ENCODE data around the gene KDM1B. TPM values are rescaled to one million over a fixed set of nuclear protein-coding genes. Genes with fewer than 3 reads are reported as not detected.

The KDM1B gene
- total RNA-seq, 1 experiment from 2014 or later: 15.8 TPM

- no TSS peak for BruUV-seq (replicated peaks)
- no peaks in the 10 kb centered on the region for H3K36me3 ChIP-seq (ENCODE audit: insufficient read depth, low read length, poor library complexity, severe bottlenecking)
- H3K4me1 ChIP-seq (ENCODE audit: insufficient read depth, low read length, poor library complexity, severe bottlenecking): peaks cover 11% of the 10 kb centered on the region
- no peak overlapping the region for H3K27ac ChIP-seq (ENCODE audit: low read depth, low read length, poor library complexity, severe bottlenecking)
- no peaks in the 10 kb centered on the region for H3K27me3 ChIP-seq (replicated peaks; ENCODE audit: insufficient read depth, low read depth, low read length, poor library complexity)
- ChIA-PET POLR2A (ENCODE audit: low non-redundant PET) (no interaction called here), CTCF (no interaction called here)
- intact Hi-C loops (cut with micrococcal nuclease; ENCODE audit: unreplicated experiment): no loop called here
- no peaks in the 10 kb centered on the region for H3K9me3 ChIP-seq (ENCODE audit: low read depth, low read length, poor library complexity, severe bottlenecking)
- no peak for TF ChIP-seq EZH2 (IDR thresholded peaks at IDR 0.05; ENCODE audit: borderline replicate concordance, low read depth, low read length, poor library complexity, severe bottlenecking)
- no peak for TF ChIP-seq CTCF (conservative IDR thresholded peaks at IDR 0.05; ENCODE audit: low read depth, low read length)
- H3K4me3 ChIP-seq (ENCODE audit: low read depth, low read length, poor library complexity, severe bottlenecking): no peak overlapping the region
- no peak for DNase-seq (ENCODE audit: low spot score)
Measured at GRCh38 chr6:18119236-18119635, 36.0 kb upstream of the KDM1B start.

- H3K4me1 ChIP-seq (ENCODE audit: insufficient read depth, low read length, poor library complexity, severe bottlenecking): peaks cover 11% of the 10 kb centered on the region
- DNase-seq (ENCODE audit: low spot score): peak; percentile 7
- CTCF ChIA-PET: interaction anchor here (0.5 to 1.8 kb wide), 2 partner anchors 262 to 305 kb away, joined by 4 to 7 read pairs; no protein-coding TSS in a partner anchor
- no peak overlapping the region for H3K27ac ChIP-seq (ENCODE audit: low read depth, low read length, poor library complexity, severe bottlenecking)
- H3K36me3 ChIP-seq (ENCODE audit: insufficient read depth, low read length, poor library complexity, severe bottlenecking): no peaks in the 10 kb centered on the region
- no peaks in the 10 kb centered on the region for H3K27me3 ChIP-seq (replicated peaks; ENCODE audit: insufficient read depth, low read depth, low read length, poor library complexity)
- TF ChIP-seq EZH2 (IDR thresholded peaks at IDR 0.05; ENCODE audit: borderline replicate concordance, low read depth, low read length, poor library complexity, severe bottlenecking) (no peak), CTCF (conservative IDR thresholded peaks at IDR 0.05; ENCODE audit: low read depth, low read length) (no peak)
- peak overlapping the region; percentile 51 for H3K4me3 ChIP-seq (ENCODE audit: low read depth, low read length, poor library complexity, severe bottlenecking)
- no TSS peak for BruUV-seq (replicated peaks)
- intact Hi-C loops (cut with micrococcal nuclease; ENCODE audit: unreplicated experiment): loop anchor here (2.0 to 10.0 kb wide), 3 partner anchors 133 to 537 kb away; no protein-coding TSS in a partner anchor
- POLR2A ChIA-PET (ENCODE audit: low non-redundant PET): no interaction called here
- H3K9me3 ChIP-seq (ENCODE audit: low read depth, low read length, poor library complexity, severe bottlenecking): no peaks in the 10 kb centered on the region
Measured at GRCh38 chr6:18121580-18122127, 33.6 kb upstream of the KDM1B start.

- BruUV-seq (replicated peaks): no TSS peak
- POLR2A ChIA-PET (ENCODE audit: low non-redundant PET): no interaction called here
- H3K4me1 ChIP-seq (ENCODE audit: insufficient read depth, low read length, poor library complexity, severe bottlenecking): peaks cover 11% of the 10 kb centered on the region
- DNase-seq (ENCODE audit: low spot score): peak; percentile 94
- peak within 1 kb of the TSS; percentile 51 for H3K4me3 ChIP-seq (ENCODE audit: low read depth, low read length, poor library complexity, severe bottlenecking)
- TF ChIP-seq EZH2 (IDR thresholded peaks at IDR 0.05; ENCODE audit: borderline replicate concordance, low read depth, low read length, poor library complexity, severe bottlenecking) (no peak), CTCF (conservative IDR thresholded peaks at IDR 0.05; ENCODE audit: low read depth, low read length) (peak; percentile 96)
- H3K27me3 ChIP-seq (replicated peaks; ENCODE audit: insufficient read depth, low read depth, low read length, poor library complexity): no peaks in the 10 kb centered on the region
- H3K27ac ChIP-seq (ENCODE audit: low read depth, low read length, poor library complexity, severe bottlenecking): peak within 1 kb of the TSS; percentile 64
- no peaks in the 10 kb centered on the region for H3K9me3 ChIP-seq (ENCODE audit: low read depth, low read length, poor library complexity, severe bottlenecking)
- CTCF ChIA-PET: interaction anchor here (0.5 to 1.8 kb wide), 4 partner anchors 11 to 306 kb away, joined by 3 to 9 read pairs (median 6); no protein-coding TSS in a partner anchor
- H3K36me3 ChIP-seq (ENCODE audit: insufficient read depth, low read length, poor library complexity, severe bottlenecking): no peaks in the 10 kb centered on the region
- intact Hi-C loops (cut with micrococcal nuclease; ENCODE audit: unreplicated experiment): loop anchor here (2.0 to 10.0 kb wide), 3 partner anchors 134 to 538 kb away; no protein-coding TSS in a partner anchor
Measured at GRCh38 chr6:18122128-18123093, 32.8 kb upstream of the KDM1B start, which contains the start of gene NHLRC1. Gene NHLRC1 (minus strand): TSS chr6:18122677. CDS start chr6:18122606, 71 bp downstream.

Measured in A673 (cell line).